Measurements from ENCODE around the gene EFHC2.
"Not testable (repeated sequence)": the region's sequence is repeated elsewhere in the genome, so short reads cannot be mapped to it uniquely, and the experiment has no call there.

EFHC2 gene

DNA sequence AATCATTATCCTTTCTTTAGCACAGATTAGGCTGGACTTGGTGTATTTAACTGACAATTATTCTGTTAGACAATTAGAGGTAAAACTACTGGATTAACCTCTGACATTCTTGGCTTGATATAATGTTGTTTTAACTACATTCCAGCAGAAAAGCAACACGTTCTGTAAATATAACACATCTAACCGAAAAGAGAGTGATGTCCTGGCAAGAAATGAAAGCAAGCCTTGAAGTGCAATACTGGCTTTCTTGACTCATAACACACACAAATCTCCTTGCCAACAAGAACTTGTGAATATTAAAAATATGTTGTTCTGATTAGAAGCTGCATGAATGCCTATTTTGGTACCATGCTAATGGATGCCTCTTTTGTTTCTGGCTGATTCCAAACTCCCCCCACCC, 76.4 kb downstream of the EFHC2 start:
- Mint-ChIP-seq H3K4me1 (peaks cover 30% of the 10 kb centered on the region), H3K4me3 (no peak overlapping the region), H3K9me3 (no peaks in the 10 kb centered on the region), H3K27me3 (peaks cover 3% of the 10 kb centered on the region), H3K27ac (no peak overlapping the region), H3K36me3 (peaks cover 11% of the 10 kb centered on the region)
- CTCF ChIA-PET: no interaction called here
- DNase-seq: no peak

DNA sequence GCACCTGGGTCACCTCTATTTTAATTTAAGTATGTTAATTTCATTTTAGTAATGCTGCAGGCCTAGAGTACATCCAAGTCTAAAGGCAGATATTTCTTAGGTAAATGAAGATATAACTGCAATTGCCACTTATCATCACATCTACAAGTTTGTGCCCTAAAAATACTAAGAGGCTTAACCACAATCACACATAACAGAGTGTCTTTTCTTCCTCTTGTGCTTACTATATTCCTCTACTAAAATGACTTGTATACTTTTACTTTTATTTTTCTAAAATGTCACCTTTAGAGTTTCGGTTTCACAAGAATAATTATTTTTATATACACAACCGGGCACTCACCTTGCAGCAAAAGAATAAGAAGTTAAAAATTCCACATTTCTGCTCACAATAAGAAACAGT, 77.9 kb downstream of the EFHC2 start:
- H3K4me1 Mint-ChIP-seq: peaks cover 39% of the 10 kb centered on the region
- no peaks in the 10 kb centered on the region for H3K27me3 Mint-ChIP-seq
- DNase-seq: no peak
- H3K4me3 Mint-ChIP-seq: peak overlapping the region; percentile 15
- no peaks in the 10 kb centered on the region for H3K9me3 Mint-ChIP-seq
- CTCF ChIA-PET: no interaction called here
- peak overlapping the region; percentile 76 for H3K27ac Mint-ChIP-seq
- H3K36me3 Mint-ChIP-seq: peaks cover 12% of the 10 kb centered on the region

DNA sequence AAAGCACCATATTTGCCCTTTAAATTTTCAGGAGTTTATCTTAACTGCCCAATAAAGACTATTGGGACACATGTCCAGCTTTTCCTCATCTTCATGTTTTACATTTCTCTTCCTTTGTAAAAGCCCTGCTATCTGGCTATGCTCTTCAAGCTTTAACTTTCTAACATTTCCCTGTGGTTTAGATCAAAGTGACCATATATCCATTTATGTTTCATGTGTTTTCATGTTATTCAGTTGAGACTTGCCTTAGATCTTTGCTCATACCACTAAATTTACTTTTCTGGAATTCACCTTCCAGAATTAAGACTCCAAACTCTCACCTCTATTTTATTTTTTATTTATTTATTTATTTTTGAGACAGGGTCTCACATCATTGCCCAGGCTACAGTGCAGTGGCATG, 78.5 kb downstream of the EFHC2 start:
- CTCF ChIA-PET: no interaction called here
- no peak overlapping the region for H3K4me3 Mint-ChIP-seq
- H3K27ac Mint-ChIP-seq: peak overlapping the region; percentile 76
- peaks cover 15% of the 10 kb centered on the region for H3K36me3 Mint-ChIP-seq
- no peak for DNase-seq
- peaks cover 2% of the 10 kb centered on the region for H3K9me3 Mint-ChIP-seq
- H3K4me1 Mint-ChIP-seq: peaks cover 45% of the 10 kb centered on the region
- no peaks in the 10 kb centered on the region for H3K27me3 Mint-ChIP-seq

DNA sequence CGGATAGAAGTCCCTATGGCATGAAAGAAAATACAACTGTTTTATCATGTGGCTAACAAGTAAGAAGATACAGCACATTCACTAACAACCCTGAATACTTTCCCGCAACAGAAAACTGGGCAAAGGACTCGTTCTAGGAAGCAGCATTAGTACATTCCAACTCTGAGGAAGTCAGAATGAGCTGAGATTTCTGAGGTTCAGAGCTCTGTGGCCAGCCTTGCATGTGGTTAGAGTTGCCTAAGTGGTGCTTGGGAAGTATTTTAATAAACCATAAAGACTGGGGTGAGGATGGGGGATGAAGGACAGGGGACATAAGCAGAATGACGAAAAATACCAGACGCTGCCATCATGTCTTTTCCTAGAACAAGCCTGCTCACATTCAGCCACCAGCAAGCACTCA, 82.2 kb downstream of the EFHC2 start:
- no peak for DNase-seq
- no peak overlapping the region for H3K4me3 Mint-ChIP-seq
- peaks cover 11% of the 10 kb centered on the region for H3K9me3 Mint-ChIP-seq

DNA sequence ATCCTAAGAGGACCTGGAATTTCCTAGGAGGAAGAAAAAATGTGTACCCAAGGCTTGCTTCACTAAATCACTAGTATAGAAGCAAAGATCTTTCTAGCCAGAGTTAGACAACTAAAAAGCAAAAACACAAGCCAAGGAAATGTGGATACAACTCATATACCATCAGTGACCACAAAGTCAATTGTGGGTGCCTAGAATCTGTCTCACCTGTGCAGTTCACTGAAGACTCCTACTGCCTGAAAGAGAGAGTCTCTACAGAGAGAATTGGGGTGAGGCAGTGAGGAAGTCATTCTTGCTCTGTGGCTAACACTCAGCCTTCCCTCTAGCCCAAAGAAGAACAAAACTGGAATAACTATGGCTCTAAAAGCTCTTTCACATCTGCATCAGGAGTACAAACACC, 82.9 kb downstream of the EFHC2 start:
- H3K27ac Mint-ChIP-seq: no peak overlapping the region
- H3K9me3 Mint-ChIP-seq: peaks cover 18% of the 10 kb centered on the region
- no peak for DNase-seq
- no peak overlapping the region for H3K4me3 Mint-ChIP-seq
- peaks cover 43% of the 10 kb centered on the region for H3K4me1 Mint-ChIP-seq
- H3K27me3 Mint-ChIP-seq: no peaks in the 10 kb centered on the region
- peaks cover 37% of the 10 kb centered on the region for H3K36me3 Mint-ChIP-seq
- CTCF ChIA-PET: no interaction called here

More for the DNA sequence above, 82.2 kb downstream of the EFHC2 start:
- Mint-ChIP-seq H3K36me3 (peaks cover 30% of the 10 kb centered on the region), H3K4me1 (peaks cover 43% of the 10 kb centered on the region), H3K27me3 (no peaks in the 10 kb centered on the region), H3K27ac (no peak overlapping the region)
- CTCF ChIA-PET: no interaction called here

DNA sequence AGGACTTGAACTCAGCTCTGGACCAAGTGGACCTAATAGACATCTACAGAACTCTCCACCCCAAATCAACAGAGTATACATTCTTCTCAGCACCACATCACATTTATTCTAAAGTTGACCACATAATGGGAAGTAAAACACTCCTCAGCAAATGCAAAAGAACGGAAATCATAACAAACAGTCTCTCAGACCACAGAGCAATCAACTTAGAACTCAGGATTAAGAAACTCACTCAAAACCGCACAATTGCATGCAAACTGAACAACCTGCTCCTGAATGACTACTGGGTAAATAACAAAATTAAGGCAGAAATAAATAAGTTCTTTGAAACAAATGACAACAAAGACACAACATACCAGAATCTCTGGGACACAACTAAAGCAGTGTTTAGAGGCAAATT, 87.7 kb downstream of the EFHC2 start:
- Mint-ChIP-seq H3K27ac (peak overlapping the region; percentile 70), H3K9me3 (peaks cover 37% of the 10 kb centered on the region), H3K36me3 (peaks cover 61% of the 10 kb centered on the region), H3K4me1 (peaks cover 48% of the 10 kb centered on the region)
- CTCF ChIA-PET, DNase-seq, H3K27me3 Mint-ChIP-seq, H3K4me3 Mint-ChIP-seq: not testable (repeated sequence)

DNA sequence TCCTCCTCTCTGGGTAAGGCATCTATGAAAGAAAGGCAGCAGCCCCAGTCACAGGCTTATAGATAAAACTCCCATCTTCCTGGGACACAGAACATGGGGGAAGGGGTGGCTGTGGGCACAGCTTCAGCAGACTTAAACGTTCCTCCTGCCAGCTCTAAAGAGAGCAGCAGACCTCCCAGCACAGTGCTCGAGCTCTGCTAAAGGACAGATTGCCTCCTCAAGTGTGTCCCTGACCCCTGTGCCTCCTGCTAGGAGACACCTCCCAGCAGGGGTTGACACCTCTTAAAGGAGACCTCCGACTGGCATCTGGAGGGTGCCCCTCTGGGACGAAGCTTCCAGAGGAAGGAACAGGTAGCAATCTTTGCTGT, 89.9 kb downstream of the EFHC2 start:
- peaks cover 54% of the 10 kb centered on the region for H3K36me3 Mint-ChIP-seq
- CTCF ChIA-PET: interaction anchor here (1.0 kb wide), 1 partner anchor 9 kb away, joined by 3 read pairs; no protein-coding TSS in a partner anchor
- DNase-seq: no peak
- H3K27me3 Mint-ChIP-seq: no peaks in the 10 kb centered on the region
- H3K4me3 Mint-ChIP-seq: peak overlapping the region; percentile 15
- peaks cover 39% of the 10 kb centered on the region for H3K9me3 Mint-ChIP-seq
- H3K4me1 Mint-ChIP-seq: peaks cover 35% of the 10 kb centered on the region
- H3K27ac Mint-ChIP-seq: peak overlapping the region; percentile 90

DNA sequence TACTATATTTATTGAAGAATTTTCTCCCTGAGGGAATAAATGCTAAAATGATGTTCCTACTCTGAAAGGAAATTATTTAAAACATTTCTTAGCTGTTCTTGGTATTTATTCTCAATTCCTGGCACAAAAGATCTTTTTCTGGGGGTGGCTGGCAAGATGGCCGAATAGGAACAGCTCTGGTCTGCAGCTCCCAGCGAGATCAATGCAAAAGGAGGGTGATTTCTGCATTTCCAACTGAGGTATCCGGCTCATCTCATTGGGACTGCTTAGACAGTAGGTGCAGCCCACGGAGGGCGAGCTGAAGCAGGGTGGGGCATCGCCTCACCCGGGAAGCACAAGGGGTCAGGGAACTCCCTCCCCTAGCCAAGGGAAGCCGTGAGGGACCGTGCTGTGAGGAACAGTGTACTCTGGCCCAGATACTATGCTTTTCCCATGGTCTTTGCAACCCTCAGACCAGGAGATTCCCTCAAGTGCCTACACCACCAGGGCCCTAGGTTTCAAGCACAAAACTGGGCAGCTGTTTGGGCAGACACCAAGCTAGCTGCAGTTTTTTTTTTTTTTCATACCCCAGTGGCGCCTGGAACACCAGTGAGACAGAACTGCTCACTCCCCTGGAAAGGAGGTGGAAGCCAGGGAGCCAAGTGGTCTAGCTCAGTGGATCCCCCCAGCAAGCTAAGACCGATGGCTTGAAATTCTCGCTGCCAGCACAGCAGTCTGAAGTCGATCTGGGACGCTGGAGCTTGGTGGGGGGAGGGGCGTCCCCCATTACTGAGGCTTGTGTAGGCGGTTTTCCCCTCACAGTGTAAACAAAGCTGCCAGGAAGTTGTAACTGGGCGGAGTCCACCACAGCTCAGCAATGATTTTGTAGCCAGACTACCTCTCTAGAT, 90.5 kb downstream of the EFHC2 start:
- Mint-ChIP-seq H3K27ac (peak overlapping the region; percentile 90), H3K9me3 (peaks cover 39% of the 10 kb centered on the region), H3K36me3 (peaks cover 54% of the 10 kb centered on the region), H3K4me3 (peak overlapping the region; percentile 15), H3K4me1 (peaks cover 35% of the 10 kb centered on the region)
- DNase-seq: peak; percentile 79
- not testable (repeated sequence) for H3K27me3 Mint-ChIP-seq
- CTCF ChIA-PET: interaction anchor here (1.0 kb wide), 1 partner anchor 9 kb away, joined by 3 read pairs; no protein-coding TSS in a partner anchor

DNA sequence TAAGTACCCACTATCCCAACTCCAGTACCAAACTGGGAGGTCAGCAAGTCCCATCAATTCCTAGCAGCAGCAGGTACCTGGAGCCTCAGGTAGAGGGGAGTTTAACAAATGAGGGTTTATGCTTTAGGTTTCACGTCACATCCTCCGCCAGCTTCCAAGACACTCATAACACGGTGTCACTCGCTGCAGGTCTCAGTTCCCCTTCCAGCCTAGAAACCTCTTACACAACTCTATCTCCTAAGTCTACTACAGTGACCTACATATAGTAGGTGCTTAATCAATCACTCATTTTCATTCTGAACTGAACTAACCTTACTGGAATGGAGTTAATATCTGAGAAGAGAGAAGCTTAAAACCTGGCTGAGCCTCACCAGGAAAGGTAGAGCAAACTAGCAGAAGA, 96.0 kb downstream of the EFHC2 start:
- Mint-ChIP-seq H3K36me3 (peaks cover 12% of the 10 kb centered on the region), H3K27me3 (no peaks in the 10 kb centered on the region), H3K9me3 (peaks cover 4% of the 10 kb centered on the region), H3K27ac (no peak overlapping the region), H3K4me3 (no peak overlapping the region), H3K4me1 (peaks cover 30% of the 10 kb centered on the region)
- no peak for DNase-seq
- CTCF ChIA-PET: no interaction called here

DNA sequence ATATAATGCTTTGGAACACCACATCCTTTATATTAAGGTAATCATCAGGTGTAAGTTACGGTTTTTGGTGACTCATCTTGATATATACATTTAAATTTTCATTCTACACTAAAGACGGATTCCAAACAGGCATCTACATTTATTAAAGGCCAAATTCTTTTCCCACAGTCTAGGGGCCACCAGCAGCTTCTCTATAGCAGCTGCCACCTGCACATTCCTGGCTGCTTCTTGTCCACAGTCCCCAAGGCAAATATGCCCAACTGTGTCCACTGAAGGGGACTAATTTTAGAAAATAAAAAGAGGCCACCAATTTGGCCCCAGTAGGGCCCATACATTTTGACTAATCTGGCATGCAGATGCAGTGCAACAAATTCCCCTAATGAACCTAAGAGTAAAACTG, 96.6 kb downstream of the EFHC2 start:
- H3K9me3 Mint-ChIP-seq: peaks cover 4% of the 10 kb centered on the region
- CTCF ChIA-PET: no interaction called here

DNA sequence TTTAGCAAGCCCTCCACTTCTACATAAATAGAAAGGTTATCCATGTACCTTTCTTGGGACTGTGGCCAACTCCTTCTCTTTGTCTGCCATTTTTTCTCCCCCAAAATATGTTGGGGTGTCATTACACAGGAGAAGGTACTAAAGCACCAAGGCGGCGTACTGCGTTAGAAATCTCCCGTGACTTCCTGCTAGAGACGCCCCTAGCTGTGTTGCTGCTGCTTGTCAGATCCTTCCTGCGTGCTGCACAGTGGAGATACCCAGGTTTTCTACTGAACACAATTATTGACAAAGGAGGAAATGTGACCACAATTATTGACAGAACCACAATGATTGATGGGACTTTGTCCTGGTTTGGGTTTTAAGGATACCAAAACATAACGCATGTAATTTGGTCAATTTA, 97.7 kb downstream of the EFHC2 start:
- peak; percentile 52 for DNase-seq
- H3K4me1 Mint-ChIP-seq: peaks cover 30% of the 10 kb centered on the region
- peaks cover 6% of the 10 kb centered on the region for H3K36me3 Mint-ChIP-seq
- H3K4me3 Mint-ChIP-seq: no peak overlapping the region
- peaks cover 4% of the 10 kb centered on the region for H3K9me3 Mint-ChIP-seq
- H3K27ac Mint-ChIP-seq: peak overlapping the region; percentile 78
- H3K27me3 Mint-ChIP-seq: no peaks in the 10 kb centered on the region
- CTCF ChIA-PET: interaction anchor here (1.0 to 1.3 kb wide), 2 partner anchors 284 to 297 kb away, joined by 3 read pairs; partner anchors contain the start of gene FUNDC1

More for the DNA sequence above, 96.6 kb downstream of the EFHC2 start:
- Mint-ChIP-seq H3K27me3 (no peaks in the 10 kb centered on the region), H3K27ac (no peak overlapping the region), H3K4me3 (no peak overlapping the region), H3K36me3 (peaks cover 8% of the 10 kb centered on the region), H3K4me1 (peaks cover 30% of the 10 kb centered on the region)
- DNase-seq: no peak

DNA sequence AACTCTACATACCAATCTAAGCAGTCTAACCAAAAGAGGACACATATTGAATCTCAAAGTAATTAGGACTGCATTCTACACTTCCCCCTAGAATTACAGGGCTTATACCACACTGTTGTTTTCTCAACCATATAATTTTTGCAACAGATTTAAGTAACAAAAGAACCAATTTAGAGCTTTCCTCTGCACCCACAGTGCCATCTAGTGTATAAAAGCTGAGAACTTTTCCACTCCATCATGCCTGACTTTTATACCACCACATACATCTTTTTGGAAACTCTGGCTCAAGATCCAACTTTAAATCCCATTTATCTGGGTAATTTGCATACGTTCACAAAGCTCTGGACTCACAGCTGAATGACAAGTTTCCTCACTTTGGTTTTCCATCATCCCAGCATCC, 99.5 kb downstream of the EFHC2 start:
- Mint-ChIP-seq H3K27me3 (no peaks in the 10 kb centered on the region), H3K27ac (no peak overlapping the region), H3K4me3 (no peak overlapping the region), H3K4me1 (peaks cover 30% of the 10 kb centered on the region), H3K36me3 (peaks cover 3% of the 10 kb centered on the region), H3K9me3 (no peaks in the 10 kb centered on the region)
- no peak for DNase-seq
- CTCF ChIA-PET: interaction anchor here (0.6 to 2.4 kb wide), 10 partner anchors 9 to 655 kb away, joined by 3 to 22 read pairs (median 3); no protein-coding TSS in a partner anchor

DNA sequence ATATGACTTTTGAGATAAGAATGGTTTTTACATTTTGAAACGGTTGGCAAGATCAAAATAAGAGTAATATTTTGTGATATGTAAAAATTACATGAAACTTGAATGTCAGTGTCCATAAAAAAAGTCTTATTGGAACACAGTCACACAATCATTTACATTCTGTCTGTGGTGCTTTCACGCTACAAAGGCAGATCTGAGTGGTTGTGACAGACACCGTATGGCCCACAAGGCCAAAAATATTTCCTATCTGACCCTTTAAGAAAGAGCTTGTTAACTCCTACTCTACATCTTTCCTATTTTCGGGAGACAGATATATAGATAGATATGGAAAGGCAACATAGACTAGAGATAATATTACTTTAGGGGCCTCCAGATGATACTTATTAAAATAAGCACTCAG, 101.9 kb downstream of the EFHC2 start:
- CTCF ChIA-PET: no interaction called here
- no peak overlapping the region for H3K4me3 Mint-ChIP-seq
- H3K4me1 Mint-ChIP-seq: peaks cover 27% of the 10 kb centered on the region
- H3K9me3 Mint-ChIP-seq: no peaks in the 10 kb centered on the region
- no peak overlapping the region for H3K27ac Mint-ChIP-seq
- DNase-seq: no peak
- H3K36me3 Mint-ChIP-seq: peaks cover 3% of the 10 kb centered on the region
- no peaks in the 10 kb centered on the region for H3K27me3 Mint-ChIP-seq

DNA sequence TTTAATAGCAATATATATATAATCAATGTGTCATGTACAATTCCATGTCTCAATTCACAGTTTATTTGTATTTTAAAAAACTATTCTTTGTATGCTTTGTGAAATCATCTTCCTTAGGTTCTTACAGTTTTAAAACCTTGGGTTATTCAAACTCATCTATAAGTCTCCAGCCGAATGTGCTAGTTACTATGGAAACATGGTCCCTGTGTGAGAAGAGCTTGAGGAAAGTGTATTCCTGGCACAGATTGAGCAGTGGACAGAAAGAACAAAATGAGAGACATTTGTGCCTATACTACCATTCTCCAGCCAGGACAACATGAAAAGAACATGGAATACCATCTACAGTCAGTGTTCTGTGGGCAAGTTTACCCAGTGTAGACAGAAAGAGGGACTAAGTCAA, 103.4 kb downstream of the EFHC2 start:
- Mint-ChIP-seq H3K4me3 (no peak overlapping the region), H3K27me3 (no peaks in the 10 kb centered on the region), H3K27ac (no peak overlapping the region), H3K9me3 (no peaks in the 10 kb centered on the region), H3K4me1 (peaks cover 17% of the 10 kb centered on the region), H3K36me3 (peaks cover 3% of the 10 kb centered on the region)
- no peak for DNase-seq
- CTCF ChIA-PET: interaction anchor here (1.0 kb wide), 1 partner anchor 282 kb away, joined by 3 read pairs; no protein-coding TSS in a partner anchor

DNA sequence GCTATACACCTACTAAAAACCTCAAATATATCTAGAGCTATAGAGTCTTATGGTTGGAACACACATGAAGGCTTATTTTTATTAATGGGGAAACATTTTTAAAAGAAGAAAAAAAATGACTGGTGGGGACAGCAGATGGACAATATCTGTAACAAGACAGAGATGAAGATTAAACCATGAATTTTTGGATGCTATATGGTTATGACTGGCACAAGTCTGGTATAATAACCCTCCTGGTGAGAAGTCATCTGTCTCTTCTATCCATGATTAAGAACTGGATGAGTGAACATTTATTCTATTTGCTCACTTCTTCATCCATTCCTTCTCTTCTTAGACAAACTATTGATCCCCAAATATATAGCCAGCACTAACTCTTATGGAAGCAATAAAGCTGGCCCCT, 104.4 kb downstream of the EFHC2 start:
- H3K27ac Mint-ChIP-seq: no peak overlapping the region
- CTCF ChIA-PET: no interaction called here
- DNase-seq: no peak
- H3K27me3 Mint-ChIP-seq: no peaks in the 10 kb centered on the region
- peaks cover 11% of the 10 kb centered on the region for H3K4me1 Mint-ChIP-seq
- no peak overlapping the region for H3K4me3 Mint-ChIP-seq
- H3K36me3 Mint-ChIP-seq: peaks cover 1% of the 10 kb centered on the region
- no peaks in the 10 kb centered on the region for H3K9me3 Mint-ChIP-seq
